Measurements from ENCODE around the gene TICAM2.

The TICAM2 gene

GRCh38 chr5:115573133-115573532, 29.1 kb downstream of the TICAM2 start:
- no peak overlapping the region for H3K4me3 ChIP-seq (ENCODE audit: low read depth, low read length)

GRCh38 chr5:115571441-115571878, 30.8 kb downstream of the TICAM2 start:
- no peak overlapping the region for H3K4me3 ChIP-seq (ENCODE audit: low read depth, low read length)

- H3K4me3 ChIP-seq (ENCODE audit: low read depth, low read length): no peak overlapping the region
Observed at GRCh38 chr5:115568668-115569067, 33.6 kb downstream of the TICAM2 start.

DNA sequence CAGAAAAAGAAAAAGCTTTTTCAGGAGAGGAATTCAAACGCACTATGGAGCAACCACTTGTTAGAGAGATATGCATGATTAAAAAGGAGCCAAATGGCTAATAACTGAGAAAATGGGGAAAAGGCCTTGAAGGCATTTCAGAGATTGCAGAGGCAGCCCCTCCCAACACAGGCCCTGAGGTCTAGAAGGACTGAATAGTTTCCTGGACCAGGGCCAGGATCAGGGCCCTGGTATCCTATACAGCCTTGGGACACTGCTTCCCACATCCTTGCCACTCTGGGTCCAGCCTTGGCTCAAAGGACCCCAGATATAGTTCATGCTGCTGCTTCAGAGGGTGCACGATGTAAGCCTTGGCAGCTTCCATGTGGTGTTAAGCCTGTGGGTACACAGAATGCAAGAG, 37.0 kb downstream of the TICAM2 start:
- H3K4me3 ChIP-seq (ENCODE audit: low read depth, low read length): no peak overlapping the region

GRCh38 chr5:115561176-115561575, 41.1 kb downstream of the TICAM2 start:
- H3K4me3 ChIP-seq (ENCODE audit: low read depth, low read length): no peak overlapping the region

GRCh38 chr5:115559524-115559923, 42.8 kb downstream of the TICAM2 start:
- H3K4me3 ChIP-seq (ENCODE audit: low read depth, low read length): no peak overlapping the region

GRCh38 chr5:115558388-115558956, 43.8 kb downstream of the TICAM2 start:
- H3K4me3 ChIP-seq (ENCODE audit: low read depth, low read length): no peak overlapping the region

- H3K4me3 ChIP-seq (ENCODE audit: low read depth, low read length): no peak overlapping the region
Observed at GRCh38 chr5:115557667-115558387, 44.5 kb downstream of the TICAM2 start.

GRCh38 chr5:115556276-115556675, 46.0 kb downstream of the TICAM2 start:
- no peak overlapping the region for H3K4me3 ChIP-seq (ENCODE audit: low read depth, low read length)

GRCh38 chr5:115555084-115555633, 47.1 kb downstream of the TICAM2 start:
- H3K4me3 ChIP-seq (ENCODE audit: low read depth, low read length): no peak overlapping the region

DNA sequence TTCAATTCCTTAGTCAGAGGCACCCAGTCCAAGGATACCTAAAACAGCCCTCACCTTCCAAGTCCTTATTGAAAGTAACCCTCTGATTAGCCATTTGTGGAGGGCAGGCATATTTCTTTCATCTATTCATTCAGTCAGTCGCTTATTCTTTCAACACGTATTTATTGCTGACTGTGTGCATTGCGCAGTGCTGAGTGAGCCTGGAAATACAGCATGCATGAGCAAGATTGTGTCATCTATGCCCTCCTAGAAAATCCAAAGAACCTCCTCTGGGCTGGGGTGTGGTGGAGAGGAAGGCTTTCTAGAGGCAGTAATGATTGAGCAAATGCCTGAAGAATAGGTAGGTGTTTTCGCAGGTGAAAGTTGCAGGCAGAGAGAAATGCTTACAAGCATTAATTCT, 49.2 kb downstream of the TICAM2 start:
- H3K4me3 ChIP-seq (ENCODE audit: low read depth, low read length): no peak overlapping the region

GRCh38 chr5:115551415-115551814, 50.9 kb downstream of the TICAM2 start:
- no peak overlapping the region for H3K4me3 ChIP-seq (ENCODE audit: low read depth, low read length)

- H3K4me3 ChIP-seq (ENCODE audit: low read depth, low read length): no peak overlapping the region
Observed at GRCh38 chr5:115549154-115549553, 53.1 kb downstream of the TICAM2 start.

DNA sequence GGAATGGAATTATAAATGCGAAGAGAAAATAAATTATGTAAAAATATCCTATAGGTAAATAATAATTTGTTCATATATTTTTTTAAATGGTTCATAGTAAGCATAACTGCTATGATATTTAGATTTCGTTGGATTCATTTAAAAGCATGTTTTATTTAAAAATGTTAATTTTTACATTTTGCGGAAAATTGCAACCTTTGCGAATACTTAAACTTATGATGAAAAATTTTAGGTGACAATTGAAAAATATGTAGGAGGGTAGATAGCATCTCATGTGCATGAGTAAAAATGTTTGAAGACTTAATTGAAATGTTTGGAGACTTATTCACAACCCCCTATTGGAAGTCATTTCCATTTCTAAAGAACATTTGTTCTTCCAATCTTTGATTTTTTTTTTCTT, 53.6 kb downstream of the TICAM2 start:
- no peak overlapping the region for H3K4me3 ChIP-seq (ENCODE audit: low read depth, low read length)

DNA sequence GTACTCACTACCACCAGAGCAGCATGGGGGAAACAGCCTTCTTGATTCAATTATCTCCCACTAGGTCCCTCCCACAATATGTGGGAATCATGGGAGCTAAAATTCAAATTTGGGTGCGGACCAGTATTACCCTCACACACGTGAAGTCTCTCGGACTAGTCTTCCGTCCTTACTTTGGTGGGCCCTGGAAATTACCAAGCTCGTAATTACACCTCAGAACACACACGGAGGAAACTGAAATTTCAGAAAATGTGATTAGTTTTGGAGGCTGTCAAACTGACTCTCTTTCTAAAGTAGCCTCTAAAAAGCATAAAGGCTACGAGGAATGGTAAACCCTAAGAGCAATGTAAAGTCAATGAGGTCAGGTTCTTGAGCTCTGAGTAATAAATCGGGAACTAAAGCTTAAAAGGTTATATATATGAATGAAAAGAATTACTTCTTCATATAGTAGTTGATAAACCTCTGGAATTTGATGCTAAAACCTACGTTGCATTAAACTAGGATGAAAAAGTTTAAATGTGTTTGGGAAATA, 56.9 kb downstream of the TICAM2 start:
- no peak overlapping the region for H3K4me3 ChIP-seq (ENCODE audit: low read depth, low read length)

DNA sequence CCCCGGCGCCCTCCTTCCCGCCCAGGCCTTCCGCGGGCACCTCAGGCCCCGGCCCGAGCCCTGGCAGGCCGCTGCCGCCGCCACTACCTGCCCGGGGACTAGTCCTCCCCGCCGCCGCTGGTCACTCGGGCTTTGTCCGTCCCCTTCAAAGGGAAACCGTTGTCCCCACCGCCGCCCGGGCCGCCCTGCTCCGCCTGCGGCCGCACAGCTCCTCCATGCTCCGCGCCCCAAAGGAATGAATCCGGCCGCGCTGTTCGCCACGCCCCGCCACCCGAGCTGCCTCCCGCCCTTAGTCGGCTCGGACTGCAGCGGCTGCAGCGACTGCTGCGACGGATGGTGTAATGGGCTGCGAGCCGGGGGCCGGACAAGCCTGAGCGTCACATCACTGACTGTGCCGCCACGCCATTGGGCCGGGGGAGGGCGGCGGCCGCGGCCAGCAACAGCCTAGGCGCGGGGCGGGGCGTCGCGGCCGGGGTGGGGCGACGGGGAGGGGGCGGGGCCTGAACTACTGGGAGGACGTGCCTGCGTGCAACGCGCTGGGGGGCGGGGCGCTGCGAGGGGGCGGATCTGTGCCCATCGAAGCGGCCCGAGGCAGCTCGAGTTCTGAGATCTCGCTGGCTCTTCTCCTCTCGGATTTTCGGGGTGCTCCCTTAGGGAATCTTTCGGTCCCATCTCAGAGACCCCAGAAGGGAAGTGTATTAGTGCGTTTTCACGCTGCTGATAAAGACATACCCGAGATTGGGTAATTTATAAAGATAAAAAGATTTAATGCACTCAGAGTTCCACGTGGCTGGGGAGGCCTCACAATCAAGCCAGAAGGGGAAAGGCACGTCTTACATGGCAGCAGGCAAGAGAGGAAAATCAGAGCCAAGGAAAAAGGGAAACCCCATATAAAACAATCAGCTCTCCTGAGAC, 57.6 kb downstream of the TICAM2 start, which contains the start of gene FEM1C:
TSS of gene FEM1C (minus strand) at position 340 of the 915 bp plus-strand sequence. CDS start 1,282 bp downstream, outside the sequence.
- peak within 1 kb of the TSS; percentile 76 for H3K4me3 ChIP-seq (ENCODE audit: low read depth, low read length)

GRCh38 chr5:115544043-115544435, 58.2 kb downstream of the TICAM2 start:
- peak overlapping the region; percentile 76 for H3K4me3 ChIP-seq (ENCODE audit: low read depth, low read length)

DNA sequence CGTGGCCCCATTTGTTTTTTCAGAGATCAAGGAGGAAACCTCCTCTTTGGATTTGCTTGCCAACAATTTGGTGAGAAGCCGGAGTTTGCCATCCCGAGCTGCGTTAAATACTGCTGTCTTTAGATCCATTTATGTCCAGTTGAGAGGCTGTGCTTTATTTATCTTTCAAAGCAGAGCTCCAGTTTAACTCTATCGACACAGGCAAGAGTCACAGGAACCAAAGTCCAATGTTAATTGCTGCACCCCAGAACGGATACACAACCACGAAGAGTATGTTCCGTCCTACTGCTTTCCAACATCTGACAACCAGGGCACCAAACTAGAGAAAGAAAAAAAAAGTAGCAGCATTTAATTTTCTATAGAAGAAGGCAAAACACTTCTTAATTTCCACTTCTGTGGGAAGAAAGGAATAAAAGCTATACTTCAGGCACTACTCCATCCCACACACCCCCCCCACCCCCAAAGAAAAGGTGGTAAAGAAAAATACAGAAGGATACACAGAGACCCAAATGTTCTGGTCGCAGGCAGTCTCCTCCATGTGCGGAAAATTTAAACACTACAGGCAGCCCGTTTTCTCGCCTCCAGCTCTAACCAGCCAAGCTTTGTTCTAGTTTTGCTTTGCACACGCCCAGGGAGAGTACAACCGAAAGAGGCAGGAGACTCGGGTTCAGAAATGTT, 58.8 kb downstream of the TICAM2 start:
- peak overlapping the region; percentile 76 for H3K4me3 ChIP-seq (ENCODE audit: low read depth, low read length)

- H3K4me3 ChIP-seq (ENCODE audit: low read depth, low read length): peak overlapping the region; percentile 76
Observed at GRCh38 chr5:115542651-115543364, 59.5 kb downstream of the TICAM2 start.

GRCh38 chr5:115542086-115542485, 60.2 kb downstream of the TICAM2 start:
- H3K4me3 ChIP-seq (ENCODE audit: low read depth, low read length): peak overlapping the region; percentile 76
